Measurements from ENCODE around the gene CEP128. TPM values are rescaled to one million over a fixed set of nuclear protein-coding genes. Genes with fewer than 3 reads are reported as not detected.

The CEP128 gene
- total RNA-seq, 2 experiments from 2014 or later = 12.3 to 13.0 TPM

DNA sequence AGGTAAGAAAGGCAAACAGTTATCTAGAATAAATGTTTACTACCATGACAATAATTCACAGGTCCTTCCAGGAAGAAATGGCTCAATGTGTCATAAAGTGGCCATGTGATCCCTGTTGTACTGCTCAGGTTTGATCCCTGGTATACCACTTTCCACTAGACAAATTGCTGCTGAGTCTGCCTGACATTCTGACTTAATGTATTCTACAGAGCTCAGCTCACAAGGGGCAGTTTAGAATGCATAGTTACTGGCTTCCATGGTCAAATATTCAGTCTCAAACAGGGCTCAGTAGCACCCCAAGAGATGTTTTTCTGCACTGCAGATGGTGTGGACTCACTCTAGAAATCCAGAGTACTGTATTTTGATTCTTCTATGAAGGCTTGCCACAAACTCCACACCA lies 35.7 kb upstream of the CEP128 start:
- H3K9me3 Mint-ChIP-seq = no peaks in the 10 kb centered on the region
- POLR2A ChIA-PET = interaction anchor here (1.3 kb wide), 1 partner anchor 18 kb away, joined by 6 read pairs; no protein-coding TSS in a partner anchor
- TF ChIP-seq, protein P1, sequence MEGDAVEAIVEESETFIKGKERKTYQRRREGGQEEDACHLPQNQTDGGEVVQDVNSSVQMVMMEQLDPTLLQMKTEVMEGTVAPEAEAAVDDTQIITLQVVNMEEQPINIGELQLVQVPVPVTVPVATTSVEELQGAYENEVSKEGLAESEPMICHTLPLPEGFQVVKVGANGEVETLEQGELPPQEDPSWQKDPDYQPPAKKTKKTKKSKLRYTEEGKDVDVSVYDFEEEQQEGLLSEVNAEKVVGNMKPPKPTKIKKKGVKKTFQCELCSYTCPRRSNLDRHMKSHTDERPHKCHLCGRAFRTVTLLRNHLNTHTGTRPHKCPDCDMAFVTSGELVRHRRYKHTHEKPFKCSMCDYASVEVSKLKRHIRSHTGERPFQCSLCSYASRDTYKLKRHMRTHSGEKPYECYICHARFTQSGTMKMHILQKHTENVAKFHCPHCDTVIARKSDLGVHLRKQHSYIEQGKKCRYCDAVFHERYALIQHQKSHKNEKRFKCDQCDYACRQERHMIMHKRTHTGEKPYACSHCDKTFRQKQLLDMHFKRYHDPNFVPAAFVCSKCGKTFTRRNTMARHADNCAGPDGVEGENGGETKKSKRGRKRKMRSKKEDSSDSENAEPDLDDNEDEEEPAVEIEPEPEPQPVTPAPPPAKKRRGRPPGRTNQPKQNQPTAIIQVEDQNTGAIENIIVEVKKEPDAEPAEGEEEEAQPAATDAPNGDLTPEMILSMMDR (IDR thresholded peaks at IDR 0.05) = no peak
- intact Hi-C loops (cut with DNase I, micrococcal nuclease) = no loop called here
- H3K4me1 Mint-ChIP-seq (ENCODE audit: low read depth) = peaks cover 14% of the 10 kb centered on the region
- H3K27ac Mint-ChIP-seq = no peak overlapping the region
- DNase-seq (no peak), ATAC-seq (ENCODE audit: poor library complexity) (no peak)
- H3K27me3 ChIP-seq (ENCODE audit: control insufficient read depth in 1 of 2, insufficient read depth in 2 of 2, low read length in 2 of 2) = no peaks in the 10 kb centered on the region
- H3K27ac ChIP-seq (ENCODE audit: low read depth in 1 of 2, low read length in 2 of 2) = no peak overlapping the region
- H3K36me3 Mint-ChIP-seq (ENCODE audit: low read depth) = no peaks in the 10 kb centered on the region
- H3K4me1 ChIP-seq (ENCODE audit: insufficient read depth, low read length) = peaks cover 7% of the 10 kb centered on the region
- no peaks in the 10 kb centered on the region for H3K36me3 ChIP-seq (ENCODE audit: insufficient read depth, low read length)
- H3K9me3 ChIP-seq (ENCODE audit: control insufficient read depth in 1 of 2, insufficient read depth in 1 of 2, low read length in 2 of 2) = no peaks in the 10 kb centered on the region
- no peak overlapping the region for H3K4me3 Mint-ChIP-seq
- H3K27me3 Mint-ChIP-seq = no peaks in the 10 kb centered on the region
- CTCF ChIA-PET = interaction anchor here (1.1 to 1.6 kb wide), 3 partner anchors 8 to 10 kb away, joined by 3 to 4 read pairs (median 3); no protein-coding TSS in a partner anchor
- no peak overlapping the region for H3K4me3 ChIP-seq (ENCODE audit: low read length)

DNA sequence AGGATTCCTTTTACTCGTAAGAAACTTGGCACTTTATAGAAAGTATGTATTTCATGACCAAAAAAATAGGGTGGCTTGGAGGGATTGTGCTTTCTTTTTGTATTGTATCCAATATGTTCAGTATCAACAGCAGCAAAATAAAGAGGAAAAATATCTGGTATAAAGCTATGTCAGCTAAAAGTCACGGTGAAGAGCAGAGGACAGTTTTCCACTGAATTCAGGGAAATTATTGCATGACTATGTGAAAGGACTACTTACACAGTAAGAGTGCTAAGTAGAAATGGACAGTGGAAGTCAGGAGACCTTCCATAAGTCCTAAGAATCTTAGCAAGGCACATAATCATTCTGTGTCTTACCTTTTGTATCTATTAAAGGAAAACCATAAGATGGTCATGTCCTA lies 33.1 kb upstream of the CEP128 start:
- H3K4me3 Mint-ChIP-seq = no peak overlapping the region
- H3K4me1 Mint-ChIP-seq (ENCODE audit: low read depth) = peaks cover 14% of the 10 kb centered on the region
- Histone ChIP-seq H3K9me3 (ENCODE audit: control insufficient read depth in 1 of 2, insufficient read depth in 1 of 2, low read length in 2 of 2) (no peaks in the 10 kb centered on the region), H3K4me3 (ENCODE audit: low read length) (no peak overlapping the region), H3K4me1 (ENCODE audit: insufficient read depth, low read length) (peaks cover 7% of the 10 kb centered on the region), H3K27ac (ENCODE audit: low read depth in 1 of 2, low read length in 2 of 2) (no peak overlapping the region), H3K27me3 (ENCODE audit: control insufficient read depth in 1 of 2, insufficient read depth in 2 of 2, low read length in 2 of 2) (no peaks in the 10 kb centered on the region), H3K36me3 (ENCODE audit: insufficient read depth, low read length) (no peaks in the 10 kb centered on the region)
- intact Hi-C loops (cut with DNase I, micrococcal nuclease) = no loop called here
- ChIA-PET POLR2A (no interaction called here), CTCF (interaction anchor here (1.1 to 2.5 kb wide), 3 partner anchors 13 to 36 kb away, joined by 3 to 9 read pairs (median 4); no protein-coding TSS in a partner anchor)
- no peaks in the 10 kb centered on the region for H3K9me3 Mint-ChIP-seq
- no peaks in the 10 kb centered on the region for H3K36me3 Mint-ChIP-seq (ENCODE audit: low read depth)
- TF ChIP-seq, protein P1 (IDR thresholded peaks at IDR 0.05) = no peak
- no peaks in the 10 kb centered on the region for H3K27me3 Mint-ChIP-seq
- ATAC-seq (ENCODE audit: poor library complexity) (no peak), DNase-seq (no peak)
- no peak overlapping the region for H3K27ac Mint-ChIP-seq

DNA sequence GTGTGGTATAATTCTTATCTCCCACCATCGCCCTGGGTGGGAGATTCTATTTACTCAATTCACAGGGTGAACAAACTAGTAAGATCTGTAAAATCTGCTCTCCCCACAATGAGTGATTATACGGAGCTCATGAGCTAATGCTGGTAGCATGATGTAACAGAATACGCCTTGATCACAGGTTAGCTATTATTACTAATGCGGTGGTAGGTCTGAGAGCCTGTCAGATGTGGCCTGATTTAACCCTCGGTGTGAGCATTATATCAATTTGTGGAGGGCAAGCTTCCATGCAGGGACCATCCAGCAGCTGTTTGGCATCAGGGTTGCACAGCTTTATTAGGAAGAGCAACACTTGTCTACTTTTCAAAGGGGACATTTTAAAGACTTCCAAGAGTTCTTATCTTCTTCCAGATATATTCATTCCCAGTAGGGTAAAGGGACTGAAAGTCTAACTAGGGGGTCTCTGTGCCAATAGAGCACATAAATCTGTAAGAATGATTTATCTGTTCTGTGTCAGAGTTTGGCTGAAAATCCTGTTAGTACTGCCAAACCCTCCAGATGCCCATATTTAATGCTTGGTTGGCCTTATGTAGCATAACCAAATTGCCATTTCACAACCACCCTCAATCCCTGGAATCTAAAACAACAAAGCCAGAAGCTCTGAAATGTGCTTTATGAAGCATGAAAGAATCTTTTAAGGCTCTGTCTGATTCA lies 32.5 kb upstream of the CEP128 start:
- H3K4me3 ChIP-seq (ENCODE audit: low read length) = no peak overlapping the region
- peaks cover 7% of the 10 kb centered on the region for H3K4me1 ChIP-seq (ENCODE audit: insufficient read depth, low read length)
- Mint-ChIP-seq H3K4me1 (ENCODE audit: low read depth) (peaks cover 14% of the 10 kb centered on the region), H3K27ac (no peak overlapping the region), H3K36me3 (ENCODE audit: low read depth) (no peaks in the 10 kb centered on the region), H3K27me3 (no peaks in the 10 kb centered on the region), H3K4me3 (no peak overlapping the region), H3K9me3 (no peaks in the 10 kb centered on the region)
- intact Hi-C loops (cut with DNase I, micrococcal nuclease) = no loop called here
- no peaks in the 10 kb centered on the region for H3K36me3 ChIP-seq (ENCODE audit: insufficient read depth, low read length)
- no peaks in the 10 kb centered on the region for H3K27me3 ChIP-seq (ENCODE audit: control insufficient read depth in 1 of 2, insufficient read depth in 2 of 2, low read length in 2 of 2)
- DNase-seq (peak in 3 of 14 experiments; percentile 19 to 39 (median 37)), ATAC-seq (ENCODE audit: poor library complexity) (no peak)
- CTCF ChIA-PET = interaction anchor here (1.1 to 2.5 kb wide), 3 partner anchors 13 to 37 kb away, joined by 3 to 9 read pairs (median 4); no protein-coding TSS in a partner anchor
- TF ChIP-seq, protein P1 (IDR thresholded peaks at IDR 0.05) = no peak
- H3K9me3 ChIP-seq (ENCODE audit: control insufficient read depth in 1 of 2, insufficient read depth in 1 of 2, low read length in 2 of 2) = no peaks in the 10 kb centered on the region
- POLR2A ChIA-PET = interaction anchor here (1.3 kb wide), 1 partner anchor 9 kb away, joined by 3 read pairs; no protein-coding TSS in a partner anchor
- no peak overlapping the region for H3K27ac ChIP-seq (ENCODE audit: low read depth in 1 of 2, low read length in 2 of 2)
